Measurements from ENCODE around the gene PABPN1. TPM values are rescaled to one million over a fixed set of nuclear protein-coding genes. Genes with fewer than 3 reads are reported as not detected.

Gene PABPN1
- total and polyA plus RNA-seq, 9 of the 15 experiments (the other 6 are each of a cell fraction or from before 2014, with no cell fraction given) = 32.6 to 388 (median 178) TPM

DNA sequence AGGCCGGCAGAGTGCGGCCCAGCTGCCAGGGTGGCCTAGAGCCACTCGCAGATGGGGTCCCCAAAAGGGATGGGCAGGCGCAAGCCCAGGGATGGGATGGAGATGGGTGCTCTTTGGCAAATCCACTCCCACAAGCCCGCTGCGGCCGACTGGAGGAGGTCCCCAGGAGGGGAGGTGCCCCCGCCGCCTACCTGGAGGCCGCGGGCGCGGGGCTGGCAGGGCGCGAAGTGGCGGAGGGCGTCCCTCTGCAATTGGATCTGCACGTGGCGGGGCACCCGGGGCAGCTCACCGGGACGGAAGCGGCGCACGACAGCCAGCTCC lies 19.3 kb upstream of the PABPN1 start (continued):
- TF ChIP-seq KDM2B (CRISPR knock-in tag; IDR thresholded peaks at IDR 0.05) (peak; percentile 7; the same call in 1 of the 2 replicates), YY1 (IDR thresholded peaks at IDR 0.05; ENCODE audit: borderline replicate concordance in 1 of 3, control insufficient read depth in 1 of 3, extremely low read depth in 1 of 3, insufficient read depth in 3 of 3, insufficient read length in 1 of 3, insufficient replicate concordance in 2 of 3, low read depth in 1 of 3, low read length in 2 of 3) (no peak), MEF2D (tag; conservative IDR thresholded peaks at IDR 0.05; ENCODE audit: low read depth) (no peak), MXI1 (IDR thresholded peaks at IDR 0.05; ENCODE audit: low read depth, low read length) (no peak), PTTG1 (tag; IDR thresholded peaks at IDR 0.05; ENCODE audit: low read depth) (no peak), SRSF9 (IDR thresholded peaks at IDR 0.05; ENCODE audit: borderline replicate concordance, low read depth, low read length) (no peak), U2AF2 (optimal IDR thresholded peaks at IDR 0.05; ENCODE audit: low read depth, low read length) (no peak), NFRKB (IDR thresholded peaks at IDR 0.05; ENCODE audit: low read depth) (peak; percentile 33; the same call in 1 of the 2 replicates), CTBP1 (IDR thresholded peaks at IDR 0.05; ENCODE audit: borderline replicate concordance) (no peak), TBP (optimal IDR thresholded peaks at IDR 0.05; ENCODE audit: low read depth, low read length) (peak; percentile 14), RBM34 (IDR thresholded peaks at IDR 0.05; ENCODE audit: borderline replicate concordance, insufficient read depth, low read length) (no peak), ZNF717 (CRISPR knock-in tag; IDR thresholded peaks at IDR 0.05) (no peak), ESRRB (CRISPR knock-in tag; IDR thresholded peaks at IDR 0.05; ENCODE audit: borderline replicate concordance) (no peak), GTF2E2 (tag; IDR thresholded peaks at IDR 0.05) (no peak), MIER1 (IDR thresholded peaks at IDR 0.05; ENCODE audit: low read depth) (no peak), ELF2 (CRISPR knock-in tag; IDR thresholded peaks at IDR 0.05) (no peak), ZNF830 (CRISPR knock-in tag; IDR thresholded peaks at IDR 0.05) (peak; percentile 86; the same call in 1 of the 2 replicates), NCOA2 (IDR thresholded peaks at IDR 0.05; ENCODE audit: partially characterized antibody in 2 of 2) (no peak), DACH1 (IDR thresholded peaks at IDR 0.05; ENCODE audit: partially characterized antibody) (peak; percentile 22), L3MBTL2 (IDR thresholded peaks at IDR 0.05) (peak; percentile 95), PHF20 (IDR thresholded peaks at IDR 0.05; ENCODE audit: partially characterized antibody) (peak; percentile 30), CREBBP (IDR thresholded peaks at IDR 0.05; ENCODE audit: low read depth, low read length) (no peak), RCOR1 (IDR thresholded peaks at IDR 0.05; ENCODE audit: borderline replicate concordance in 1 of 2, low read depth in 2 of 2, low read length in 2 of 2) (no peak)
- TF ChIP-seq, protein P1, sequence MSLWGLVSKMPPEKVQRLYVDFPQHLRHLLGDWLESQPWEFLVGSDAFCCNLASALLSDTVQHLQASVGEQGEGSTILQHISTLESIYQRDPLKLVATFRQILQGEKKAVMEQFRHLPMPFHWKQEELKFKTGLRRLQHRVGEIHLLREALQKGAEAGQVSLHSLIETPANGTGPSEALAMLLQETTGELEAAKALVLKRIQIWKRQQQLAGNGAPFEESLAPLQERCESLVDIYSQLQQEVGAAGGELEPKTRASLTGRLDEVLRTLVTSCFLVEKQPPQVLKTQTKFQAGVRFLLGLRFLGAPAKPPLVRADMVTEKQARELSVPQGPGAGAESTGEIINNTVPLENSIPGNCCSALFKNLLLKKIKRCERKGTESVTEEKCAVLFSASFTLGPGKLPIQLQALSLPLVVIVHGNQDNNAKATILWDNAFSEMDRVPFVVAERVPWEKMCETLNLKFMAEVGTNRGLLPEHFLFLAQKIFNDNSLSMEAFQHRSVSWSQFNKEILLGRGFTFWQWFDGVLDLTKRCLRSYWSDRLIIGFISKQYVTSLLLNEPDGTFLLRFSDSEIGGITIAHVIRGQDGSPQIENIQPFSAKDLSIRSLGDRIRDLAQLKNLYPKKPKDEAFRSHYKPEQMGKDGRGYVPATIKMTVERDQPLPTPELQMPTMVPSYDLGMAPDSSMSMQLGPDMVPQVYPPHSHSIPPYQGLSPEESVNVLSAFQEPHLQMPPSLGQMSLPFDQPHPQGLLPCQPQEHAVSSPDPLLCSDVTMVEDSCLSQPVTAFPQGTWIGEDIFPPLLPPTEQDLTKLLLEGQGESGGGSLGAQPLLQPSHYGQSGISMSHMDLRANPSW (CRISPR knock-in tag; IDR thresholded peaks at IDR 0.05) = no peak
- TF ChIP-seq, protein P2, sequence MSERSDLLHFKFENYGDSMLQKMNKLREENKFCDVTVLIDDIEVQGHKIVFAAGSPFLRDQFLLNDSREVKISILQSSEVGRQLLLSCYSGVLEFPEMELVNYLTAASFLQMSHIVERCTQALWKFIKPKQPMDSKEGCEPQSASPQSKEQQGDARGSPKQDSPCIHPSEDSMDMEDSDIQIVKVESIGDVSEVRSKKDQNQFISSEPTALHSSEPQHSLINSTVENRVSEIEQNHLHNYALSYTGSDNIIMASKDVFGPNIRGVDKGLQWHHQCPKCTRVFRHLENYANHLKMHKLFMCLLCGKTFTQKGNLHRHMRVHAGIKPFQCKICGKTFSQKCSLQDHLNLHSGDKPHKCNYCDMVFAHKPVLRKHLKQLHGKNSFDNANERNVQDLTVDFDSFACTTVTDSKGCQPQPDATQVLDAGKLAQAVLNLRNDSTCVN (CRISPR knock-in tag; IDR thresholded peaks at IDR 0.05) = no peak

Data from K562 (cell line).